GM19023 (cell line): Measurements from ENCODE around the gene SPTY2D1.
A peak's percentile ranks its signal among the peaks of the same experiment; 100 is the strongest.
"Not testable (repeated sequence)": the region's sequence is repeated elsewhere in the genome, so short reads cannot be mapped to it uniquely, and the experiment has no call there.

Experiments used
- ATAC-seq: cut with Tn5 transposase; IDR thresholded peaks from one replicate; pipeline ENCODE4 v1.9.1; 2021; ENCODE audit warnings: mild to moderate bottlenecking, moderate library complexity; ENCODE audit not compliant: unreplicated experiment

SPTY2D1 gene

DNA sequence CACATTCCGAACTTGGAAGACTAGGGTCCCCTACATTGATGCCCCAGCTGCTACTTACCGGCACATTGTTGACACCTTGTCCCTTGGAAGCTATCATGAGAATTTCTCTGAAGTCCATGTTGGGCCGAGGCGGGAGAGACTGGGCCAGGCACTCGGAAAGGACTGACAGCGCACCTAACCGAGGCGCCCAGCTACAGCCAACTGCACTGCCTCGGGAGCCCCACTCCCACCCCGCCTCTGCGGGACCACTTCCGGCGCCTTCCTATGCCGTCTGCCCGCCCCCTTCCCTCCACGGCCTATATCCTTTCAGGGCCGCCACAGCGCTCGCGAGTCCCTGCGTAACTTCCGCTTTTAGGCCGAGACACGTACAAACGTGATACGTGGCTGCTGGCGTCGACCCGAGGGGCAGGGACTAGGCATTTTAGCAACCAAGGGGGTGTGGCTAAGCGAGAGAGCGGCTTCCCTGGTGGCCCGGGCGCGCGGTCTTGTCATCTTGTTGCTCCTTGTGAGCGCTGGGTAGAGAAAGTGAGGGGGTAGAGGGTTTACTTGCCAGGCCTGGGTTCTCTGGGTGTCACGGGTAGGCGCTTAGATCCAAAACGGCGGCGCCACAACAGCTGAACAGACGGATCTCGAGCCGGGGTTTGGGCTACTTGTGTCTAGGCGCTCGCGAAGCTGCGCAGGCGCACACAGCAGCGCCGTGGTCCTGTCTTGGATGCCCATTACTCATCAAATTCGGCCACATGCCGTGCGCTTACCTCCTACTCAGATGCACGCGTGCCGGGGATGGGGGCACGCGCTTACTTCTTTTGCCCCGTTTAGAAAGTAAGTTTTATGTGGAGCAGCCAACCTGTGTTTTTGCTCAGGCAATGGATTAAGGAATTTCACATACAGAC is at the start of gene SPTY2D1:
Gene SPTY2D1 (minus strand): TSS at position 203 of the 893 bp plus-strand sequence. CDS start 85 bp downstream, at position 118.
- peak; percentile 97 for ATAC-seq

- no peak for ATAC-seq
Measured at GRCh38 chr11:18682466-18682865, 48.3 kb upstream of the SPTY2D1 start.

DNA sequence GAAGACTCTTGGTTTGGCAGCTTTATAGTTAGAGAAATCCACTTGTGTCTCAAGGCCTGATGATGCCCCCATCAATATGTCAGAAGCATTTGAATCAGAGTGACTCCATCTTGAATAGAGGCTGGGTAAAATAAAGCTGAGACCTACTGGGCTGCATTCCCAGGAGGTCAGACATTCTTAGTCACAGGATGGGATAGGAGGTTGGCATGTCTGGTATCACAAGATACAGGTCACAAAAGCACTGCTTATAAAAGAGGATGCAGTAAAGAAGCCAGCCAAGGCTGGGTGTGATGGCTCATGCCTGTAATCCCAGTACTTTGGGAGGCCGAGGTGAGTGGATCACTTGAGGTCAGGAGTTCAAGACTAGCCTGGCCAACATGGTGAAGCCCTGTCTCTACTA is 47.8 kb upstream of the SPTY2D1 start:
- ATAC-seq: not testable (repeated sequence)

DNA sequence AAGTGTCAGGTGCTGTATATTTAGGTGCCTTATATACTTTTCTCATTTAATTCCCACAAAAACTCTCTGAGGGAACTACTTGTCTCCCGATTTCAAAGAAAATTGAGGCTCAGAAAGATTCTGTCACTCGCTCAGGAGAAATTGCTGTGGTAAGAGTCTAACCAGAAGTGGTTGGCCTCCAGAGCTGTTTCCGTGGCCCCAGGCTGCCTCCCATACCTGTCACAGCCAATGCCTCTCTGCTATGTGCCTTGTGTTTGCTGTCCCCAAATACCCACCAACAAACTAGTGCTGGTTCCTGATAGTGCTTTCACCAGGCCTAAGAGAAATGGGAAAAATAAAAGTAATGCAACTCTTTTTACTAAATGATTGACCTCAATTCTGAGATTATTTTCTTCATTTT is 43.4 kb upstream of the SPTY2D1 start:
- ATAC-seq: no peak

DNA sequence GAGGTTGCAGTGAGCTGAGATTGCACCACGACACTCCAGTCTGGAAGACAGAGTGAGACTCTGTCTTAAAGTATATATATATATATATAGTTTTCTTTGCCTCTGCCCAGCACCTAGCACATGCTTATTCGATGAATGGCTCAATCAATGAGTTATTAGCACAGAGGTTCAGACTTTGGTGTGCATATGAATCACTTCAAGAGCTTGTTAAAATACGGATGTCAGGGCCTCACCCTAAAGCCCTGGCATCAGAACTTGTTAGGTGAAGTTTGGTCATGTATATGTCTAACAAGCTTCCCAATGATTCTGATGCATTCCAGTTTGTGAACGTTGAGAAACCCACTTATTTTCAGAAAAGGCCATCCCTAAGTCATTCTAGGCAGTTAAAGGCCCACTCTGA is 42.7 kb upstream of the SPTY2D1 start:
- ATAC-seq: no peak

DNA sequence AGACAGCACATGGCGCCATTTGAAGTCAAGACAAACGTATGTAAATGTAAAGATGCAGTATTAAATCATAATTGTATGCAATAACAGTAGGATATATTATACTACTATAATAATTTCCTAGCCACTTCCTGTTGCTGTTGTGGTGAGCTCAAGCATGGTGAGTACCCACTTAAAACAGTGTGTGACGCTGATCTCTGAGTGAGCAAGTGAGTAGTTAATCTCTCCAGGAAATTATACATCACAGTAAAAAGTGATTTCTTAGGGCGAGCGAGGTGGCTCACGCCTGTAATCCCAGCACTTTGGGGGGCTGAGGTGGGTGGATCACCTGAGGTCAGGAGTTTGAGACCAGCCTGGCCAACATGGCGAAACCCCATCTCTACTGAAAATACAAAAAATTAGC is 38.1 kb upstream of the SPTY2D1 start:
- ATAC-seq: not testable (repeated sequence)

DNA sequence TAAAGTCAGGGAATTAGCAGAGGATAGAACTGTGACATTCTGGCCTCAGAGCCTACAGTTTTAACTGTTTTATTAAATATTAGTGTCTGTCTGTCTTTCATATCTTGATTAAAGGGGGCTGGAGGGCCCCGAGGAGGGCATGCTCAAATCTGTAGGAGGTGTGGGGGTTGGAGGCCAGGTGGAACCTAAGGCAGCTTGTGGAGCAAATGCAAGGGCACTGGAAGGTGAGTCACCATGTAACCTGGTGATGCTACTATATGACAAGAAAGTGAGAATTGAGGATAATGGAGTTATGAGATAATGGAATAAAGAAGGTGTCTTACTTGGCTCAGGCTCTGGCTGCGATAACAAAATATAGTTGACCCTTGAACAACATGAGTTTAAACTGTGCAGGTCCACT is 37.1 kb upstream of the SPTY2D1 start:
- no peak for ATAC-seq

GRCh38 chr11:18669711-18670110 is 35.6 kb upstream of the SPTY2D1 start:
- ATAC-seq: no peak

- ATAC-seq: no peak
Measured at GRCh38 chr11:18669219-18669596, 35.1 kb upstream of the SPTY2D1 start.

DNA sequence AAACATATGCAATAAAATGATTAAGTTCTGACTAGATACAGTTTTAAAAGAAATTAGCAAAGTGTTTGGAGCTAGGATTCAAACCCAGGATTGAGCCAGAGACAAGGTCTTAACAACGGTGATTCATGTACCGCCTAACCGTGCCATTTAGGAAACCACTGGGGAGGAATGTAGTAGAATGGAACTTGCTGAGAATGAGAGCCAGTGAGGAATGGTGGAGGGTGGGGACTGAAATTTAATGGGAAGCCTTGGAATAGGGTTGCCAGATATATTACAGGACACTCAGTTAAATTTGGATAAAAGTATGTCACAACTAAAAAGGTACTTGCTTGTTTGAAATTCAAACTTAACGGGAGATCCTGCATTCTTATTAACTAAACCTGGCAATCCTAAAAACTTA is 34.0 kb upstream of the SPTY2D1 start:
- no peak for ATAC-seq

DNA sequence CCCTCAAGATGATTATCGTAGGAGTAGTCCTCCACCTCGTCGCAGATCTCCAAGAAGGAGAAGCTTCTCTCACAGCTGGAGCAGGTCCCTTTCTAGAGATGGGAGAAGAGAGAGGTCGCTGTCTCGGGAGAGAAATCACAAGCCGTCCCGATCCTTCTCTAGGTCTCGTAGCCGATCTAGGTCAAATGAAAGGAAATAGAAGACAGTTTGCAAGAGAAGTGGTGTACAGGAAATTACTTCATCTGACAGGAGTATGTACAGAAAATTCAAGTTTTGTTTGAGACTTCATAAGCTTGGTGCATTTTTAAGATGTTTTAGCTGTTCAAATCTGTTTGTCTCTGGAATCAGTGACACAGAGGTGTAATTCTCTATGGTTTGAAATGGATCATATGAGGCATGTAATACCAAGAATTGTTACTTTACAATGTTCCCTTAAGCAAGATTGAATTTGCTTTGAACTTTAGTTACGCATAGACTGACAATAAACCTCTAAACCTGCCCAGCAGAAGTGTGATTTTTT is 31.3 kb upstream of the SPTY2D1 start:
- ATAC-seq: not testable (repeated sequence)

DNA sequence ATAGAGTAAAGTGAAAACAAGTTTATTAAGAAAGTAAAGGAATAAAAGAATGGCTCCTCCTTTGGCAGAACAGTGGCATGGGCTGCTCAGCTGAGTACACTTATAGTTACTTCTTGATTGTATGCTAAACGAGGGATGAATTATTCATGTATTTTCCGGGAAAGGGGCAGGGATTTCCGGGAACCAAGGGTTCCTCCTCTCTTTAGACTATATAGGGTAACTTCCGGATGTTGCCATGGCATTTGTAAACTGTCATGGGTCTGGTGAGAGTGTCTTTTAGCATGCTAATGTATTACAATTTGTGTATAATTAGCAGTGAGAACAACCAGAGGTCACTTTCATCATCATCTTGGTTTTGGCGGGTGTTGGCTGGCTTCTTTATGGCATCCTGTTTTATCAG is 23.5 kb upstream of the SPTY2D1 start:
- no peak for ATAC-seq

DNA sequence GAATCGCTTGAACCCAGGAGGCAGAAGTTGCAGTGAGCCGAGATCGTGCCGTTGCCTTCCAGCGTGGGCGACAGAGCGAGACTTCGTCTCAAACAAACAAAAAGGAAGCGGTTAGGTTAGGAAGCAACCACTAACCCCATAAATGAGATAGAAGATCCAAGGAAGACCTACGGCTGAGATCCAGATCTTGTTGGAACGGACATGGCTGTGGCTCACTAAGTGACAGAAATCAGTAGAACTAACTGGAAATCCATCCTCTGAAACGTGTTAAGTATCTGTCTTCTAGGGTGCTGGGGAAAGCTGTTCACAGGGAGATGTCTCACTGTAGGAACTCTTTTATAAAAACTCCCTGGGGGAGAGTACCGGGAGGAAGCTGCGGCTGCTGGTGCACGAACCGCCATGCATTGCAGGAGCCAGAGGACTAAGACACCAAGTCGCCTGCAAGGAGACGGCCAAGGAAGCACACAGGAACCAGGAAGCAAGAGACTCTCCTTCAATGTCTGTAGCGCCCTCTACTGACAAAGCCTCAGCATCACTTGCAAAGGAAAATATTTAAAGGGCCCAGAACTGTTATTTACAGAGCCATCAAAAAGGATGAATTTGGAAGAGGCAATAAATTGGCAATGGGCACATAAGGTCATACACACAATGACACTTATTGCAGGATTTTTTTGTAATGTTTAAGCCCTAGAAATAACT is 16.9 kb upstream of the SPTY2D1 start:
- no peak for ATAC-seq

DNA sequence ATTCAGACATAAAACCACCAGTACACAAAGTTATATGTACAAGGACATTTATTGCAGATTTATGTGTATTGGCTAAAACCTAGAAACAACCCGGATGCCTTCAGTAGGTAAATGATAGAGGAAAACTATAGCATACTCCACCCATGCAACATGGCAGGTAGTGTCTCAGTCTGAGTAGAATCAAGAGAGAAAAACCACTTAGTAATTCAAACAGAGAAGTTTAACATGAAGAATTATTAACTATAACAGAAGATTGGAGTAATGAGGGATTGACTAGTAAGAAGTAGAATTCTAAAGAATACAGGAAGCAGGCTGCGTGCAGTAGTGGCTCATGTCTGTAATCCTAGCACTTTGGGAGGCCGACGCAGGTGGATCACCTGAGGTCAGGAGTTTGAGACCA is 16.2 kb upstream of the SPTY2D1 start:
- ATAC-seq: no peak

GRCh38 chr11:18643034-18643433 is 8.9 kb upstream of the SPTY2D1 start:
- not testable (repeated sequence) for ATAC-seq

DNA sequence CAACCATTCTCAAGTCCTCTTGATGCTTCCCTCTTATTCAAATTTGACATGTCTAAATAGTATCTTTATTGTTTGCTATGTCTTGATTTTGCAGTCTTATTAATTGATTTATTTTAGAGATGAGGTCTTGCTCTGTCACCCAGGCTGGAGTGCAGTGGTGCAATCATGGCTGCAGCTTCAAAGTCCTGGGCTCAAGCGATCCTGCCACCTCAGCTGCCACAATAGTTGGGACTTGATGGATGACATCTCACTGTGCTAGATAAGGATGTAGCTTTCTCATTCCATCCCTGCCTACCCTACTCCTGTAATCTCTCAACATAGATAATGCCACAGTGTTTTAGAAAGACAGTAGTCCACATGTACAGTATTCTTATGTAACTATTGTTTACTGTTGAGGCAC is 7.5 kb upstream of the SPTY2D1 start:
- ATAC-seq: no peak

DNA sequence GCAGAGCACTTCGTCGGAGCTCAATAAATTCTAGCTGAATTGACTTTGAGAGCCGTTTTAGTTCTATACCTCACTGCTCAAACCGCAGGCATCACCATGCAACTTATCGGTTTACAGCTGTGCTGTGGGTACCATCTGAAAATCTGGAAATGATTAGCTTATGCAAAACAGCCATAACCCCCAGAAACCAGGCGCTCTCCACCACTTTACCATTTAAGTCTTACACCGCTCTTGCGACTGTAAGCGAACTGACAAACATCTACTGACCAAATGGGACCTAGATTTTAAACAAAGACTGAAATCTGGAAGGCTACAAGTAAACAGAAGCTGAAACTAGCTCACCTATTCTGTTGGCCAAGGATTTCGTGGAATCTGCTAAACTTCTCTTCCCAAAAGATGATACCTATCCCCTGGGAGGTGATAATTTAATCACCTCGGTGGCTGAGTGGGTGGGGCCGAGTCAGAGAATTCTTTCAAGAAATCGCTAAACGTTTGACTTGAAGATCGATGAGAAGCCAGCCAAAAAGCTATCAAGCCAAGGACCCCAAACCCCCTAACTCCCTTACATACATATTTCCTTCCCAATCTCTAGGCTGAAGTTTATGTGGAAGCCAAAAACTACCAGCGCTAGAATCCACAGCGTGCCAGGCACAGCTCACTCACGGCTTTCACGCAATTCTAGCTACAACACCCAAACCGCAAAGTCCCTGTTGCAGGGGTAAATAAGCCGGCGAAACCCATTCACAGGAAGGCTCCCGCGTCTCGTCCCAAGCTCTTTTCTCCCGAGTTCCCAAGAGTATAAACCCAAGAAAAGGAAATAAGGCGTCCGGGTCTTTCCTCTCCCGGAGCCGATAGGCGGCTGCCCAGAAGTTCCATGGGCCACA is 644 bp downstream of the SPTY2D1 start:
- ATAC-seq: peak; percentile 35

- no peak for ATAC-seq
Measured at GRCh38 chr11:18632841-18633240, 1.3 kb downstream of the SPTY2D1 start.

GRCh38 chr11:18624161-18624560 is 10.0 kb downstream of the SPTY2D1 start:
- no peak for ATAC-seq

DNA sequence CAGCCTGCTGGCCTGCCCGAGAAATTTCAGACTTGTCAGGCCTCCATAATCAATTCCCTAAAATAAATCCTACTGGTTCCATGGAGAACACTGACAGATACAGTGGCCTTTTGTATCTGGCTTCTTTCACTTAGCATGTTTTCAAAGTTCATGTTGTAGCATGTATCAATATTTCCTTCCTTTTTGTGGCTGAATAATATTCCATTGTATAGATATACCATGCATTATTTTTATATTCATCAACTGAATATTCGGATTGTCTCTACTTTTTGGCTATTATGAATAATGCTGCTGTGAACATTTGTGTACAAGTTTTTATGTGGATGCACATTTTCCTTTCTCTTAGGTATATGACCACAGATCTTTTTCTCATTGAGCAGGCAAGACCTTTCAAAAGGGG is 10.4 kb downstream of the SPTY2D1 start:
- no peak for ATAC-seq
